ENCODE data around the gene TMED6. TPM values are rescaled to one million over a fixed set of nuclear protein-coding genes. Genes with fewer than 3 reads are reported as not detected.
"Not testable (repeated sequence)": the region's sequence is repeated elsewhere in the genome, so short reads cannot be mapped to it uniquely, and the experiment has no call there.

TMED6 gene
- total RNA-seq, 1 donor from 2014 or later = not detected

- Histone ChIP-seq H3K9me3 (ENCODE audit: control insufficient read depth in 3 of 3, low read length in 3 of 3) (no peaks in the 10 kb centered on the region), H3K9ac (ENCODE audit: low read depth in 1 of 3, low read length in 3 of 3) (peak within 1 kb of the TSS; percentile 92 to 96 (median 92)), H3K4me3 (ENCODE audit: low read length in 3 of 3) (peak within 1 kb of the TSS; percentile 88 to 93 (median 89)), H3K27ac (ENCODE audit: low read depth, low read length) (peak within 1 kb of the TSS; percentile 83), H3K27me3 (ENCODE audit: control insufficient read depth in 3 of 3, insufficient read depth in 3 of 3, low read length in 3 of 3) (no peaks in the 10 kb centered on the region), H3K4me1 (ENCODE audit: control insufficient read depth in 3 of 3, insufficient read depth in 3 of 3, low read length in 3 of 3) (peaks cover 11 to 14% (median 13%) of the 10 kb centered on the region in 3 donors), H3K36me3 (ENCODE audit: control insufficient read depth in 3 of 3, insufficient read depth in 3 of 3, low read length in 3 of 3) (peaks cover 10 to 17% (median 14%) of the 10 kb centered on the region in 3 donors)
These were observed 40.7 kb downstream of the TMED6 start, which contains the start of gene VPS4A for GRCh38 chr16:69310653-69311532. Gene VPS4A, plus strand, starts transcription at chr16:69311350. Its CDS starts 162 bp downstream, at chr16:69311512.

GRCh38 chr16:69309316-69309715 lies 42.3 kb downstream of the TMED6 start:
- Histone ChIP-seq H3K27ac (ENCODE audit: low read depth, low read length) (no peak overlapping the region), H3K27me3 (ENCODE audit: control insufficient read depth in 3 of 3, insufficient read depth in 3 of 3, low read length in 3 of 3) (no peaks in the 10 kb centered on the region), H3K9ac (ENCODE audit: low read depth in 1 of 3, low read length in 3 of 3) (no peak overlapping the region), H3K9me3 (ENCODE audit: control insufficient read depth in 3 of 3, low read length in 3 of 3) (no peaks in the 10 kb centered on the region), H3K4me1 (ENCODE audit: control insufficient read depth in 3 of 3, insufficient read depth in 3 of 3, low read length in 3 of 3) (peaks cover 11 to 13% (median 12%) of the 10 kb centered on the region in 3 donors), H3K36me3 (ENCODE audit: control insufficient read depth in 3 of 3, insufficient read depth in 3 of 3, low read length in 3 of 3) (peaks cover 3 to 4% (median 3%) of the 10 kb centered on the region in 3 donors), H3K4me3 (ENCODE audit: low read length in 3 of 3) (no peak overlapping the region)

GRCh38 chr16:69307856-69308255 lies 43.7 kb downstream of the TMED6 start:
- Histone ChIP-seq H3K9ac (ENCODE audit: low read depth in 1 of 3, low read length in 3 of 3) (no peak overlapping the region), H3K9me3 (ENCODE audit: control insufficient read depth in 3 of 3, low read length in 3 of 3) (no peaks in the 10 kb centered on the region), H3K4me3 (ENCODE audit: low read length in 3 of 3) (no peak overlapping the region)

GRCh38 chr16:69307091-69307490 lies 44.5 kb downstream of the TMED6 start:
- no peak overlapping the region for H3K4me3 ChIP-seq (ENCODE audit: low read length in 3 of 3)
- H3K27ac ChIP-seq (ENCODE audit: low read depth, low read length) = no peak overlapping the region
- peaks cover 9 to 10% (median 9%) of the 10 kb centered on the region in 3 donors for H3K4me1 ChIP-seq (ENCODE audit: control insufficient read depth in 3 of 3, insufficient read depth in 3 of 3, low read length in 3 of 3)
- H3K36me3 ChIP-seq (ENCODE audit: control insufficient read depth in 3 of 3, insufficient read depth in 3 of 3, low read length in 3 of 3) = peaks cover 0 to 6% (median 0%) of the 10 kb centered on the region in 3 donors
- H3K9ac ChIP-seq (ENCODE audit: low read depth in 1 of 3, low read length in 3 of 3) = no peak overlapping the region
- no peaks in the 10 kb centered on the region for H3K9me3 ChIP-seq (ENCODE audit: control insufficient read depth in 3 of 3, low read length in 3 of 3)
- no peaks in the 10 kb centered on the region for H3K27me3 ChIP-seq (ENCODE audit: control insufficient read depth in 3 of 3, insufficient read depth in 3 of 3, low read length in 3 of 3)

More at GRCh38 chr16:69307856-69308255, 43.7 kb downstream of the TMED6 start:
- H3K27ac ChIP-seq (ENCODE audit: low read depth, low read length) = no peak overlapping the region
- H3K27me3 ChIP-seq (ENCODE audit: control insufficient read depth in 3 of 3, insufficient read depth in 3 of 3, low read length in 3 of 3) = no peaks in the 10 kb centered on the region
- H3K4me1 ChIP-seq (ENCODE audit: control insufficient read depth in 3 of 3, insufficient read depth in 3 of 3, low read length in 3 of 3) = peaks cover 11 to 13% (median 12%) of the 10 kb centered on the region in 3 donors
- H3K36me3 ChIP-seq (ENCODE audit: control insufficient read depth in 3 of 3, insufficient read depth in 3 of 3, low read length in 3 of 3) = peaks cover 0 to 3% (median 0%) of the 10 kb centered on the region in 3 donors

GRCh38 chr16:69306031-69306430 lies 45.6 kb downstream of the TMED6 start:
- Histone ChIP-seq H3K4me3 (ENCODE audit: low read length in 3 of 3) (no peak overlapping the region), H3K27ac (ENCODE audit: low read depth, low read length) (no peak overlapping the region), H3K36me3 (ENCODE audit: control insufficient read depth in 3 of 3, insufficient read depth in 3 of 3, low read length in 3 of 3) (peaks cover 0 to 14% (median 0%) of the 10 kb centered on the region in 3 donors), H3K27me3 (ENCODE audit: control insufficient read depth in 3 of 3, insufficient read depth in 3 of 3, low read length in 3 of 3) (no peaks in the 10 kb centered on the region), H3K4me1 (ENCODE audit: control insufficient read depth in 3 of 3, insufficient read depth in 3 of 3, low read length in 3 of 3) (peaks cover 5% of the 10 kb centered on the region in 3 donors), H3K9me3 (ENCODE audit: control insufficient read depth in 3 of 3, low read length in 3 of 3) (no peaks in the 10 kb centered on the region), H3K9ac (ENCODE audit: low read depth in 1 of 3, low read length in 3 of 3) (no peak overlapping the region)

GRCh38 chr16:69302301-69302700 lies 49.3 kb downstream of the TMED6 start:
- Histone ChIP-seq H3K9ac (ENCODE audit: low read depth in 1 of 3, low read length in 3 of 3) (no peak overlapping the region), H3K27me3 (ENCODE audit: control insufficient read depth in 3 of 3, insufficient read depth in 3 of 3, low read length in 3 of 3) (no peaks in the 10 kb centered on the region), H3K36me3 (ENCODE audit: control insufficient read depth in 3 of 3, insufficient read depth in 3 of 3, low read length in 3 of 3) (peaks cover 0 to 21% (median 3%) of the 10 kb centered on the region in 3 donors), H3K27ac (ENCODE audit: low read depth, low read length) (no peak overlapping the region), H3K4me1 (ENCODE audit: control insufficient read depth in 3 of 3, insufficient read depth in 3 of 3, low read length in 3 of 3) (no peaks in the 10 kb centered on the region), H3K9me3 (ENCODE audit: control insufficient read depth in 3 of 3, low read length in 3 of 3) (no peaks in the 10 kb centered on the region), H3K4me3 (ENCODE audit: low read length in 3 of 3) (no peak overlapping the region)

- H3K4me1 ChIP-seq (ENCODE audit: control insufficient read depth in 3 of 3, insufficient read depth in 3 of 3, low read length in 3 of 3) = no peaks in the 10 kb centered on the region
- H3K9ac ChIP-seq (ENCODE audit: low read depth in 1 of 3, low read length in 3 of 3) = no peak overlapping the region
- H3K4me3 ChIP-seq (ENCODE audit: low read length in 3 of 3) = no peak overlapping the region
- H3K27ac ChIP-seq (ENCODE audit: low read depth, low read length) = no peak overlapping the region
- no peaks in the 10 kb centered on the region for H3K27me3 ChIP-seq (ENCODE audit: control insufficient read depth in 3 of 3, insufficient read depth in 3 of 3, low read length in 3 of 3)
- H3K9me3 ChIP-seq (ENCODE audit: control insufficient read depth in 3 of 3, low read length in 3 of 3) = no peaks in the 10 kb centered on the region
- H3K36me3 ChIP-seq (ENCODE audit: control insufficient read depth in 3 of 3, insufficient read depth in 3 of 3, low read length in 3 of 3) = peaks cover 0 to 21% (median 3%) of the 10 kb centered on the region in 3 donors
These were observed 49.7 kb downstream of the TMED6 start for GRCh38 chr16:69301861-69302260.

GRCh38 chr16:69301187-69301586 lies 50.4 kb downstream of the TMED6 start:
- Histone ChIP-seq H3K4me1 (ENCODE audit: control insufficient read depth in 3 of 3, insufficient read depth in 3 of 3, low read length in 3 of 3) (no peaks in the 10 kb centered on the region), H3K9me3 (ENCODE audit: control insufficient read depth in 3 of 3, low read length in 3 of 3) (no peaks in the 10 kb centered on the region), H3K27me3 (ENCODE audit: control insufficient read depth in 3 of 3, insufficient read depth in 3 of 3, low read length in 3 of 3) (no peaks in the 10 kb centered on the region), H3K36me3 (ENCODE audit: control insufficient read depth in 3 of 3, insufficient read depth in 3 of 3, low read length in 3 of 3) (peaks cover 0 to 21% (median 3%) of the 10 kb centered on the region in 3 donors), H3K4me3 (ENCODE audit: low read length in 3 of 3) (no peak overlapping the region), H3K9ac (ENCODE audit: low read depth in 1 of 3, low read length in 3 of 3) (no peak overlapping the region), H3K27ac (ENCODE audit: low read depth, low read length) (no peak overlapping the region)

- Histone ChIP-seq H3K9ac (ENCODE audit: low read depth in 1 of 3, low read length in 3 of 3) (no peak overlapping the region), H3K27me3 (ENCODE audit: control insufficient read depth in 3 of 3, insufficient read depth in 3 of 3, low read length in 3 of 3) (no peaks in the 10 kb centered on the region), H3K4me1 (ENCODE audit: control insufficient read depth in 3 of 3, insufficient read depth in 3 of 3, low read length in 3 of 3) (no peaks in the 10 kb centered on the region), H3K27ac (ENCODE audit: low read depth, low read length) (no peak overlapping the region), H3K9me3 (ENCODE audit: control insufficient read depth in 3 of 3, low read length in 3 of 3) (no peaks in the 10 kb centered on the region), H3K4me3 (ENCODE audit: low read length in 3 of 3) (no peak overlapping the region), H3K36me3 (ENCODE audit: control insufficient read depth in 3 of 3, insufficient read depth in 3 of 3, low read length in 3 of 3) (peaks cover 0 to 21% (median 3%) of the 10 kb centered on the region in 3 donors)
These were observed 53.3 kb downstream of the TMED6 start for GRCh38 chr16:69298261-69298660.

- not testable (repeated sequence) for H3K27ac ChIP-seq (ENCODE audit: low read depth, low read length); H3K9me3 ChIP-seq (ENCODE audit: control insufficient read depth in 3 of 3, low read length in 3 of 3); H3K4me1 ChIP-seq (ENCODE audit: control insufficient read depth in 3 of 3, insufficient read depth in 3 of 3, low read length in 3 of 3); H3K27me3 ChIP-seq (ENCODE audit: control insufficient read depth in 3 of 3, insufficient read depth in 3 of 3, low read length in 3 of 3); H3K4me3 ChIP-seq (ENCODE audit: low read length in 3 of 3); H3K9ac ChIP-seq (ENCODE audit: low read depth in 1 of 3, low read length in 3 of 3)
- H3K36me3 ChIP-seq (ENCODE audit: control insufficient read depth in 3 of 3, insufficient read depth in 3 of 3, low read length in 3 of 3) = peaks cover 0 to 16% (median 3%) of the 10 kb centered on the region in 3 donors
These were observed 54.8 kb downstream of the TMED6 start for GRCh38 chr16:69296771-69297170.

Data from skeletal muscle tissue (tissue), 4 donors.